ENCODE measurements around the gene CCDC169.

Gene CCDC169

DNA sequence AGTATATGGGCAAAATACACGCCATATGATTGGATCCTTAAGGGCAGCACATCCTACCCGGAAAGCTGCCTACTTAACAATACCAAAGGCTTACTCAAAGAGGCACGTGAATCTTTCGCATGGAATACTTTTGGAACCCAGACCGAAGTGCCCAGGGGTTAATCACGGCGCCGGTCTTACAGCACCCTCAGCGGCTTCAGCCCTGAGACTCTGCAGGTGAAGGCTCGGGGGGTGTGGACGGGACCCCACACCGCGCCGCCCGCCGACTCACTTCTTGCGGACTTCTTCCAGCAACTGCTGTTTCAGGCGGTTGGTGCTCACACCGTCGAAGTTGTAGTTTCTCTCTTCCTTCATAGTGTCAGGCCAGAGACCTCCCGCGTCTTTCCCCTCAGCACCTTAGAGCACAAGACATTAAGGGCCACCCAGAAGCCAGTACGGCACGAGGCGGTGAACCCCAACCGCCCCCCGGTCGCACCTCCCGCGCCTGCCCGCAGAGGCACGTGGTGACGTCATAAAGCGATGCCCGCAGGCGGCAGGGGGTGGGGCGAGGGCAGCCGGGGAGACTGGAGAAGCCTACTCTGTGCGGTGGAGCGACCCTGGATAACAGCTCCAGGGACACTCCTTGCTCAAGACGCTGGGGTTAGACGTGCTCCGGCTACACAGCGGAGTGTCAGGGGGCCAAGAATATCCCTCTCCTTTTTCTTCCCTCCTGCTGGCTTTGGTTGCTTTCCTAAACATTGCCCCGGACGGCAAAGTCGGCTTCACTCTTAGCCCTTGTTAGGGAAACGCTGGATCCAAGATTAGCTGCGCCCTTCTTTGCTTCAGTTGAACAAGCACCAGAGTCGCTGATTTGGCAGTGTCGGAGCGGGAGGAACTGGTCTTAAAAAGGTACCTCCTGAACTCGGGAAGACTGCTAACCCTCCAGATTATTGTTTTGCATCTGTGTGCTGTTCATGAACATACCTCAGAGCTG lies at the start of gene CCDC169:
TSS of gene CCDC169 (minus strand) at position 449 of the 973 bp plus-strand sequence. CDS start at position 354, 95 bp downstream.
- H3K4me3 ChIP-seq (ENCODE audit: low read depth, low read length), result no peak within 1 kb of the TSS
- TF ChIP-seq, protein P1, sequence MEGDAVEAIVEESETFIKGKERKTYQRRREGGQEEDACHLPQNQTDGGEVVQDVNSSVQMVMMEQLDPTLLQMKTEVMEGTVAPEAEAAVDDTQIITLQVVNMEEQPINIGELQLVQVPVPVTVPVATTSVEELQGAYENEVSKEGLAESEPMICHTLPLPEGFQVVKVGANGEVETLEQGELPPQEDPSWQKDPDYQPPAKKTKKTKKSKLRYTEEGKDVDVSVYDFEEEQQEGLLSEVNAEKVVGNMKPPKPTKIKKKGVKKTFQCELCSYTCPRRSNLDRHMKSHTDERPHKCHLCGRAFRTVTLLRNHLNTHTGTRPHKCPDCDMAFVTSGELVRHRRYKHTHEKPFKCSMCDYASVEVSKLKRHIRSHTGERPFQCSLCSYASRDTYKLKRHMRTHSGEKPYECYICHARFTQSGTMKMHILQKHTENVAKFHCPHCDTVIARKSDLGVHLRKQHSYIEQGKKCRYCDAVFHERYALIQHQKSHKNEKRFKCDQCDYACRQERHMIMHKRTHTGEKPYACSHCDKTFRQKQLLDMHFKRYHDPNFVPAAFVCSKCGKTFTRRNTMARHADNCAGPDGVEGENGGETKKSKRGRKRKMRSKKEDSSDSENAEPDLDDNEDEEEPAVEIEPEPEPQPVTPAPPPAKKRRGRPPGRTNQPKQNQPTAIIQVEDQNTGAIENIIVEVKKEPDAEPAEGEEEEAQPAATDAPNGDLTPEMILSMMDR (IDR thresholded peaks at IDR 0.05; ENCODE audit: borderline replicate concordance, insufficient read depth, low read depth, low read length), result no peak

GRCh38 chr13:36346222-36347083 lies 48.8 kb upstream of the CCDC169 start, which contains the start of gene SPART:
TSS of gene SPART (minus strand) at chr13:36346394. CDS start at chr13:36335830, 10,564 bp downstream.
- TF ChIP-seq, protein P1 (IDR thresholded peaks at IDR 0.05; ENCODE audit: borderline replicate concordance, insufficient read depth, low read depth, low read length), result peak; percentile 97
- H3K4me3 ChIP-seq (ENCODE audit: low read depth, low read length), result peak within 1 kb of the TSS; percentile 68

- H3K4me3 ChIP-seq (ENCODE audit: low read depth, low read length), result peak overlapping the region; percentile 68
- TF ChIP-seq, protein P1 (IDR thresholded peaks at IDR 0.05; ENCODE audit: borderline replicate concordance, insufficient read depth, low read depth, low read length), result no peak
These were observed 48.0 kb upstream of the CCDC169 start for GRCh38 chr13:36345438-36346221.

GRCh38 chr13:36344886-36345437 lies 47.3 kb upstream of the CCDC169 start:
- TF ChIP-seq, protein P1 (IDR thresholded peaks at IDR 0.05; ENCODE audit: borderline replicate concordance, insufficient read depth, low read depth, low read length), result no peak
- no peak overlapping the region for H3K4me3 ChIP-seq (ENCODE audit: low read depth, low read length)

DNA sequence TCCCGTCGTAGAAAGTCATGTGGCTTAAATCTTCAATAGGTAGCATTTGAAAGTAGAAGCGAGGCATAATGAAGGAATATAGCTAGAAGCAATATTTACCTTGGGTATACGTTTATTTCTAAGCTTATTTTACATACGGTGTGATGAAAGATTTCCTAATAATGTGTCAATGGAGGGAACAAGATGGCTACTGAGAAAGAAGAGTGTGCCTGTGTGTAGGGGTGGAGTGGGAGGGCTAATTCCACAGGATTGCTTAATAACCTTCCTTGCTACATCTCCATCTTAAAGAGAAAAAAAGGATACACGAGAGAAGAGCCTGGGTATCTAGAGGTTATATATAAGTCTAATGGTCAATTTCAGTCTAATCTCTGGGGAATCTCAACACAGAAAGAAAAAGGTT lies 46.6 kb upstream of the CCDC169 start:
- TF ChIP-seq, protein P1 (IDR thresholded peaks at IDR 0.05; ENCODE audit: borderline replicate concordance, insufficient read depth, low read depth, low read length), result no peak

DNA sequence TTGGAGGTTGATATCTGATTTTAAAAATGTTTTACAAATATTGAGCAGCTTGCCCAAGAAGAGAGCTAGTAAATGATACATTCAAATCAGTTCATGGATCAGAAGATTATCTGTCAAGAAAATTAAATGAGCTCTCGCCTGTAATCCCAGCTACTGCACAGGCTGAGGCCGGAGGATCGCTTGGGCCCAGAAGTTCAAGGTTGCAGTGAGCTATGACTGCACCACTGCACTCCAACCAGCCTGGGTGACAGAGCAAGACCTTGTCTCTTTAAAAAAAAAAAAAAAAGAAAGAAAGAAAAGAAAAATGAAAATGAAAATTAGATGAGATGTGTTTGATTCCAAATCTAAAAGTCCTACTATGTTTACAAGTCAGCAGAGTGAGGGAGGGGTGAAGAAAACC lies 46.2 kb upstream of the CCDC169 start:
- TF ChIP-seq, protein P1 (IDR thresholded peaks at IDR 0.05; ENCODE audit: borderline replicate concordance, insufficient read depth, low read depth, low read length), result no peak
- H3K4me3 ChIP-seq (ENCODE audit: low read depth, low read length), result no peak overlapping the region

More for the DNA sequence above, 46.6 kb upstream of the CCDC169 start:
- H3K4me3 ChIP-seq (ENCODE audit: low read depth, low read length), result no peak overlapping the region
